Measurements from ENCODE around the gene BRMS1. TPM values are rescaled to one million over a fixed set of nuclear protein-coding genes. Genes with fewer than 3 reads are reported as not detected.

The BRMS1 gene
- total RNA-seq, 1 experiment from 2014 or later, result 58.1 TPM

GRCh38 chr11:66349084-66349386 is 4.1 kb upstream of the BRMS1 start:
- Histone ChIP-seq H3K9me3 (no peaks in the 10 kb centered on the region), H3K4me3 (ENCODE audit: low read depth, low read length) (peak overlapping the region; percentile 0; the same call in 1 of the 2 replicates), H3K4me1 (peaks cover 58% of the 10 kb centered on the region), H3K27me3 (replicated peaks; ENCODE audit: control insufficient read depth, insufficient read depth, low read length) (no peaks in the 10 kb centered on the region), H3K36me3 (ENCODE audit: control insufficient read depth, insufficient read depth, low read length) (0 out of 2 replicates have a peak, but pooled peaks cover 3% of the 10 kb centered on the region)
- ChIA-PET POLR2A (no interaction called here), CTCF (interaction anchor here (0.6 kb wide), 1 partner anchor 746 kb away, joined by 3 read pairs; no protein-coding TSS in a partner anchor)
- Mint-ChIP-seq H3K4me3 (ENCODE audit: unreplicated experiment) (peak overlapping the region; percentile 86), H3K27ac (ENCODE audit: unreplicated experiment) (peak overlapping the region; percentile 95), H3K36me3 (ENCODE audit: insufficient read depth, unreplicated experiment) (peaks cover 65% of the 10 kb centered on the region), H3K4me1 (ENCODE audit: low read depth, unreplicated experiment) (peaks cover 56% of the 10 kb centered on the region), H3K27me3 (ENCODE audit: insufficient read depth, unreplicated experiment) (peaks cover 4% of the 10 kb centered on the region), H3K9me3 (ENCODE audit: unreplicated experiment) (no peaks in the 10 kb centered on the region)
- BruUV-seq (replicated peaks), result no TSS peak
- no peak for DNase-seq
- TF ChIP-seq CTCF (IDR thresholded peaks at IDR 0.05; ENCODE audit: insufficient read depth in 1 of 2, low read depth in 1 of 2, low read length in 1 of 2, severe bottlenecking in 1 of 2, unreplicated experiment in 1 of 2), result no peak
- intact Hi-C loops (cut with micrococcal nuclease; ENCODE audit: unreplicated experiment), result no loop called here

- CTCF ChIA-PET, result interaction anchor here (1.0 to 1.1 kb wide), 2 partner anchors 36 to 39 kb away, joined by 3 to 4 read pairs; no protein-coding TSS in a partner anchor
These were observed 2.7 kb upstream of the BRMS1 start, which contains the start of gene B4GAT1 for GRCh38 chr11:66347425-66348276. Gene B4GAT1, minus strand, starts transcription at chr11:66347629. Its CDS starts 84 bp downstream, at chr11:66347545.

More at GRCh38 chr11:66347425-66348276, 2.7 kb upstream of the BRMS1 start, which contains the start of gene B4GAT1:
- Mint-ChIP-seq H3K27me3 (ENCODE audit: insufficient read depth, unreplicated experiment) (peaks cover 4% of the 10 kb centered on the region), H3K4me1 (ENCODE audit: low read depth, unreplicated experiment) (peaks cover 51% of the 10 kb centered on the region), H3K9me3 (ENCODE audit: unreplicated experiment) (no peaks in the 10 kb centered on the region), H3K36me3 (ENCODE audit: insufficient read depth, unreplicated experiment) (peaks cover 60% of the 10 kb centered on the region), H3K4me3 (ENCODE audit: unreplicated experiment) (peak within 1 kb of the TSS; percentile 86), H3K27ac (ENCODE audit: unreplicated experiment) (peak within 1 kb of the TSS; percentile 95)
- peak; percentile 89 to 90 for DNase-seq
- peak within 1 kb of the TSS; percentile 52 for H3K4me3 ChIP-seq (ENCODE audit: low read depth, low read length)
- BruUV-seq (replicated peaks), result no TSS peak
- H3K27me3 ChIP-seq (replicated peaks; ENCODE audit: control insufficient read depth, insufficient read depth, low read length), result no peaks in the 10 kb centered on the region
- H3K36me3 ChIP-seq (ENCODE audit: control insufficient read depth, insufficient read depth, low read length), result no peaks in the 10 kb centered on the region
- no peaks in the 10 kb centered on the region for H3K9me3 ChIP-seq
- TF ChIP-seq CTCF (IDR thresholded peaks at IDR 0.05; ENCODE audit: insufficient read depth in 1 of 2, low read depth in 1 of 2, low read length in 1 of 2, severe bottlenecking in 1 of 2, unreplicated experiment in 1 of 2), result no peak
- H3K4me1 ChIP-seq, result peaks cover 49% of the 10 kb centered on the region
- POLR2A ChIA-PET, result no interaction called here
- intact Hi-C loops (cut with micrococcal nuclease; ENCODE audit: unreplicated experiment), result no loop called here

All from Caco-2 (cell line).